ENCODE measurements around the gene PNPT1. TPM values are rescaled to one million over a fixed set of nuclear protein-coding genes. Genes with fewer than 3 reads are reported as not detected.
"Not testable (repeated sequence)": the region's sequence is repeated elsewhere in the genome, so short reads cannot be mapped to it uniquely, and the experiment has no call there.

Gene PNPT1
- total RNA-seq: 10 to 100 TPM; 28.5 to 29.5 TPM
- polyA plus RNA-seq: 10 to 100 TPM; 21.3 to 26.2 (median 24.1) TPM
- 25.6 to 227 (median 55.7) reads per million in 6 experiments for total RNA-seq

DNA sequence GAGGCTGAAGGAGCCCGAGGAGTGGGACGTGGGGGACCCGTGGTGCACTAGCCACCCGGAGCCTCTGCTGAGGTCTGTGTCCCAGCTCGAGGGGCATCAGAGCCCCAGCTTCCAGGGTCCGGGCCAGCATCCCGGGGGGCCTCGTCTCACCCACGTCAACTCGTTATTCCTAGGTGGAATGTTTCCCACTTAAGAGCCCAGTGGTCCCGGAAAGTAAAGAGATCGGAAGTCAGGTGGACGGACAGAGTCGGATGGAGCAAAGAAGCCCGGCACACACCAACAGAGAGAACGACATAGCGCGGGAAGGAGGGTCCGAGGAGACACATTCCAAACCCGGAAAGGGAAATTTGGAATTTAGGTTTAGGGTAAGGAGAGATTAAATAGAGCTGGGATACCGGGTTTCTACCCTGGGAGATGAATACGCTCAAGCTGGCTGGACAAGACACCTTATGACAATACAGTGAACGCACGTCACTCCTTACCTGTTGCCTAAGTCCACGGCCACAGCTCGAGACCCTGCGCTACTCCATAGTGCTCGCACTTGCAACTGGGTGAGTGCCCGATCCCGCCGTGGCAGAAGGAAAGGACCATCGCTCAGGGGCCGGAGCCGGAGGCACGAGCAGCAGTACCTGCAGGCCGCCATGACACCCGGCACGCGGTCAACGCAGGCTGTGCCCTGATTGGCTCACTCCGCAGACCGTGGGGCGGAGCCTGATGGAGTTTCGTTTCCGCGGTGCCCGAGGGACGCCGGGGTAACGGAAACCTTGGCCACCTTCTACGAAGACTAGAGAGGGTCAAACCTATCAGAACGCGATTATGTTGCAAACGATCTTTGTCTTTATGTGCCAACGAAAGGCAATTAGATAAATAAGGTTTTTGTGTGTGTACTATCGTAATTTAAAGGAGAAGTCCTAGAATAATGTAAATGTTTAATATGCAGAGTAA, at the start of gene PNPT1:
Gene PNPT1, minus strand, starts transcription at position 664 of the 945 bp plus-strand sequence. Its CDS starts 21 bp downstream, at position 643.
- peak; percentile 100 for ATAC-seq
- Mint-ChIP-seq H3K4me3 (peak within 1 kb of the TSS; percentile 94 to 98 (median 97)), H3K27ac (peak within 1 kb of the TSS; percentile 91 to 99 (median 96)), H3K4me1 (peaks cover 17 to 44% (median 36%) of the 10 kb centered on the region in 4 donors), H3K9me3 (no peaks in the 10 kb centered on the region), H3K27me3 (peaks cover 0 to 1% (median 0%) of the 10 kb centered on the region in 5 donors), H3K36me3 (peaks cover 0 to 15% (median 14%) of the 10 kb centered on the region in 3 donors)
- POLR2A ChIA-PET: interaction anchor here (0.6 to 1.9 kb wide), 2 partner anchors 76 to 174 kb away, joined by 4 to 7 read pairs; partner anchors contain the start of genes CFAP36 and PPP4R3B
- DNase-seq: peak; percentile 81 to 95 (median 90)

DNA sequence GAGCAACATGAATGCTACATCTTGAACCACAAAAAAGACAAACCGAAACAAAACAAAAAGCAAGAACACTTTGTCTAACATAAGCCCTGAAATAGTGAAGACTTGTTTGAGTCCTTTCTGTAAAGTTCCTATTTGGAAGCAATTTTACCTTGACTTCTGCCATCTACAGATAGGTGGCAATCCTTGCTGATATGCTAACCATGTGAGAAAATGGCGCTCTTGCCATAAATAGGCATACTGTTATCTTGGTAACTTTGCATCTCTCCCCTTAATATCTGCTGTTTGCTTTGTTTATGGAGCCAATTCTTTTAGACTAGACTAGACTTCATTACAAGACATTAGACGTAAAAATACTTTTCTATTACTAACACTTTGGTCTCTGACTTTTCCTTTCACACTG, 49.4 kb upstream of the PNPT1 start:
- peaks cover 11 to 38% (median 30%) of the 10 kb centered on the region in 5 donors for H3K27me3 Mint-ChIP-seq
- no peak overlapping the region for H3K4me3 Mint-ChIP-seq
- no peak for ATAC-seq
- POLR2A ChIA-PET: no interaction called here
- no peak for DNase-seq
- no peaks in the 10 kb centered on the region for H3K4me1 Mint-ChIP-seq
- H3K36me3 Mint-ChIP-seq: no peaks in the 10 kb centered on the region
- no peak overlapping the region for H3K27ac Mint-ChIP-seq
- peaks cover 0 to 2% (median 0%) of the 10 kb centered on the region in 9 donors for H3K9me3 Mint-ChIP-seq

DNA sequence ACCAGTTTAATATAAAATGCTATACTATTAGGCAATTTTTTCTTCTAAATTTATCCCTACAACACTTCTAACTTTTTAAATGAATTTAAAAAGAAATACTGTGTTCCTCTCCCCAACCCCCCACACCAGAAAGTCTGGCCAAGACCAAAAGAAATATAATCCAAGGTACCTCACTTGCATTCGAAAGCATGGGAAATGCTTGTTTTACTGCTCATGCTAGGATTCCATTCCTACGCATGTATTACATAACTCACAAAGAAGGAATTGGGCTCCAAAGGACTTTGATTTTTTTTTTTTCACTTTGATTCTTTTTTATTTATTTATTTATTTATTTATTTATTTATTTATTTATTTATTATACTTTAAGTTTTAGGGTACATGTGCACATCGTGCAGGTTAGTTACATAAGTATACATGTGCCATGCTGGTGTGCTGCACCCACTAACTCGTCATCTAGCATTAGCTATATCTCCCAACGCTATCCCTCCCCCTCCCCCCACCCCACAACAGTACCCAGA, 42.4 kb upstream of the PNPT1 start:
- ATAC-seq, DNase-seq, H3K4me1 Mint-ChIP-seq, H3K36me3 Mint-ChIP-seq, H3K27me3 Mint-ChIP-seq, H3K4me3 Mint-ChIP-seq, POLR2A ChIA-PET, H3K9me3 Mint-ChIP-seq, H3K27ac Mint-ChIP-seq: not testable (repeated sequence)

DNA sequence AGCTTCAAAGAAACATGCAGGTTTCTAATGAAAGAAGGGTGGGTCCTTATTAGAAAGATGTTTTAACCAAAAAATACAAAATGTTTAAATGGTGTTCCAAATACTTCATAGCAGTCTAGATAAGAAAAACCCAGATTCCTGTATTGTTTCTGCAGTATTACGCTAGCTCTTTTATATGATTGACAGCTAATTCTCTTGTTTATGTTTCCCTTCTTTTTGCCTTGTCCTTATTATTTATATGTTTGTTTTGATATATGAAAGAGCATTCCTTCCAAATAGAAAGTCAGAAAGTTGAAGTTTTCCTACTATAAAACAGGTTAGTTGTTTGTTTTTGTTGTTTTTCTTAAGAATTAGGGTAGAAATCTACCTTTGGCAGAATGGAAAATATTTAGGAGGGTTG, 41.1 kb upstream of the PNPT1 start:
- DNase-seq: no peak
- POLR2A ChIA-PET: no interaction called here
- ATAC-seq: no peak
- Mint-ChIP-seq H3K4me1 (no peaks in the 10 kb centered on the region), H3K27ac (no peak overlapping the region), H3K9me3 (peaks cover 0 to 5% (median 0%) of the 10 kb centered on the region in 9 donors), H3K36me3 (no peaks in the 10 kb centered on the region), H3K4me3 (no peak overlapping the region), H3K27me3 (peaks cover 0 to 5% (median 2%) of the 10 kb centered on the region in 5 donors)

DNA sequence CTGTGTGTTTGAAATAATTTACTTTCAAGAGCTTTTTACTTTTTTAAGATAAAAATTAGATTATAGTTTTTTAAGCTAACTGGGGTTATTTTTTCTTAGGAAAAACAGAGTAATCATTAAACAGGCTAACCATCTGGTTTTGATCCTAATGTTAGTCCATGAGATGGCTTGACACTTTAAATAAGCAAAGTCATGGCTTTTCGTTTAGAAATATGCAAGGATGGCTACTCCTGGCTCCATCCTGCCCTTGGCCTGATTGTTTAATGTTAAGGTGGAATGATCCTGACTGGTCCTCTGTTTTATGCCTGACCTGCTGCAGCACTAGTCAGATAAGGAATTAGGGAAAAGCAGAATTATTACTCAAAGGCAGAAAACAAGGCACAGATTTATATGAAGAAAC, 39.7 kb upstream of the PNPT1 start:
- Mint-ChIP-seq H3K27me3 (peaks cover 0 to 5% (median 2%) of the 10 kb centered on the region in 5 donors), H3K27ac (no peak overlapping the region), H3K4me1 (no peaks in the 10 kb centered on the region), H3K9me3 (peaks cover 0 to 5% (median 0%) of the 10 kb centered on the region in 9 donors), H3K36me3 (no peaks in the 10 kb centered on the region), H3K4me3 (no peak overlapping the region)
- no peak for ATAC-seq
- POLR2A ChIA-PET: no interaction called here
- no peak for DNase-seq

DNA sequence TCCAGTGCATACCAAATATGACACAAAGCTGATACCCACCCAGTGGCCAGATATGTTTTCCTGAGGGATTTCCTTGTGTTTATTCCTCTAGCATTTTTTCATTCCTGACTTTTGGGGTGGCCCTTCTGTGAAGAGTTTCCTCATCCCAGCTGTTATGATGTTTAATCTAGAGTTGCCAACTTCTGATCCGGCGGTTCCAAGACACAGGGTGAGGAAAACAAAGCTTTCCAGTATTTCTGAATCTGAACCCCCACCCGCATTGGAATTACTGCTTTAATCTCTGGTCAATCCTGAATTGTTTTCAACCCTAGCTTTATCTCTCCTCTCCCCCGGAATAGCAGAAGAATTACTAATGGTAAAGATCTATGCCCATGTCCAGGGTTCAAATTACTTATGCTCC, 39.2 kb upstream of the PNPT1 start:
- DNase-seq (no peak), ATAC-seq (no peak)
- POLR2A ChIA-PET: no interaction called here
- Mint-ChIP-seq H3K36me3 (no peaks in the 10 kb centered on the region), H3K27ac (no peak overlapping the region), H3K4me1 (no peaks in the 10 kb centered on the region), H3K4me3 (no peak overlapping the region), H3K27me3 (peaks cover 0 to 5% (median 2%) of the 10 kb centered on the region in 5 donors), H3K9me3 (peaks cover 0 to 3% (median 0%) of the 10 kb centered on the region in 9 donors)

DNA sequence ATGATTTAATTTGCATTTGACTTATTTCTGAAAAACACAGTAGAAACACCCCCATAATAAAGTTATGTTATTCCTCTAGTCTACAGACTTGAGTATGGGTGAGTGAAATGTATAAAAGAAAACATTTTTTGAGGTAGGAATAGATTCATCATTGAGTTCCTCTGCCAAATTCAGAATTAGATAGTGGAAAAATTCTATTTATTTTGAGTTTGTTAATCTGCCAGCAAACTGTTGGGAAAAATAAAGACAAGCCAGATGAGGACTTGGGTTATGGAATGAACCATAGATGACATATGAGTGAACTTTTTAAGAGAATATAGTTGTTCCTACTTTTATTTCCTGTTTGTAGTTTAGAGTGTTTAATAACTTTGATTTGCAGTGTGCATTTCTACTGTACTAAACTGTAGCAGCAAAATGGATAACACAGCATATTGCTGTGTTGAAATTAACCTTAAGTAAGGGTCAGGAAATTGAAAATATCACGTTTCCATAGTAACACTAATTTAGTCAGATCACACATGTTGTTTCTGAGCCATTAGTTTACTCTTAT, 35.6 kb upstream of the PNPT1 start:
- POLR2A ChIA-PET: no interaction called here
- Mint-ChIP-seq H3K4me1 (no peaks in the 10 kb centered on the region), H3K4me3 (no peak overlapping the region), H3K27ac (no peak overlapping the region), H3K9me3 (no peaks in the 10 kb centered on the region), H3K27me3 (peaks cover 0 to 9% (median 2%) of the 10 kb centered on the region in 5 donors), H3K36me3 (no peaks in the 10 kb centered on the region)
- ATAC-seq: no peak
- no peak for DNase-seq

DNA sequence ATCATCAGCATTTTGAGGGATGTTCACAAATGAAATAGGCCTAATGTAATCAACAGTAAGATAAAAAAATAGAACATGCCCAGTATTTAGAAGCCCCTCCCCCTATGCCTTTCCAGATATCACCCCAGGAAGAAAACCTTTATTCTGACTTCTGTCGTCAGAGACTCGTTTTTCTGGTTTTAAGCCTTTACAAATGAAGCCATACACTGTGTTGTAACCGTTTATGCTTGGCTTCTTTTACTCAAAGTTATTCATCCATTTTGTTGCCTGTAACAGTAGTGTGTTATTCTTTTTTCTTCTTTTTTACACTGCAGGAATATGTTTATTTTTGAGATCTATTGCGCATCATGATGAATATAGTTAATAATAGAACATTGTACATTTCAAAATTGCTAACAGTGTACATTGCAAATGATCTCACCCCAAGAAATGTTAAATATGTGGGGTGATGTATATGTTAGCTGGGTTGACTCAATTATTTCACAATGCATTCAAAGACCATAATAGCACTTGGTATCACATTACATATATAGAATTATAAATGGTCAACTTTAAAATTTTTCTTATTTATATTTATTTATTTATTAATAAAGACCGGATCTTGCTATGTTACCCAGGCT, 28.1 kb upstream of the PNPT1 start:
- ATAC-seq (no peak), DNase-seq (no peak)
- no peak overlapping the region for H3K4me3 Mint-ChIP-seq
- no peaks in the 10 kb centered on the region for H3K9me3 Mint-ChIP-seq
- H3K36me3 Mint-ChIP-seq: no peaks in the 10 kb centered on the region
- H3K4me1 Mint-ChIP-seq: no peaks in the 10 kb centered on the region
- POLR2A ChIA-PET: no interaction called here
- no peak overlapping the region for H3K27ac Mint-ChIP-seq
- H3K27me3 Mint-ChIP-seq: peaks cover 4 to 12% (median 4%) of the 10 kb centered on the region in 5 donors

DNA sequence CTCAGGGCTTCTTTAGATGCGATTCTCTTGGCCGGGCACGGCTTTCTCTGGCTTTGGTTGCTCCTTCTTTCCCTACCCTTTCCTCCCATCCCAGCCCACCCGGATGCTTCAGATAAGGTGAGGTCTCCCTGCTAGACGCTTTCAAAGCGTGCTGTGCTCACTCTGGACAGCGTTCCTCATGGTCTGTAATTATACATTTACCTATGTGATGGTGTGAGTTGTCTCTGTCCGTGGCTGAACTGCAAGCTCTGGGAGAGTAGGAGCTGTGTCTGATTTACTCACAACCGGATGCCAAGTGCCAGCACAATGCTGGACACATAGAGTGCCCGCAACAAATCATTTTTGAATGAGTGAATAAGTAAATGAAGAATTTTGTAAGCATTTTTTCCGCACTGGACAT, 26.8 kb upstream of the PNPT1 start:
- Mint-ChIP-seq H3K36me3 (no peaks in the 10 kb centered on the region), H3K4me3 (no peak overlapping the region), H3K27ac (no peak overlapping the region), H3K27me3 (peaks cover 4 to 13% (median 10%) of the 10 kb centered on the region in 5 donors), H3K4me1 (no peaks in the 10 kb centered on the region), H3K9me3 (no peaks in the 10 kb centered on the region)
- no peak for ATAC-seq
- no peak for DNase-seq
- POLR2A ChIA-PET: no interaction called here

DNA sequence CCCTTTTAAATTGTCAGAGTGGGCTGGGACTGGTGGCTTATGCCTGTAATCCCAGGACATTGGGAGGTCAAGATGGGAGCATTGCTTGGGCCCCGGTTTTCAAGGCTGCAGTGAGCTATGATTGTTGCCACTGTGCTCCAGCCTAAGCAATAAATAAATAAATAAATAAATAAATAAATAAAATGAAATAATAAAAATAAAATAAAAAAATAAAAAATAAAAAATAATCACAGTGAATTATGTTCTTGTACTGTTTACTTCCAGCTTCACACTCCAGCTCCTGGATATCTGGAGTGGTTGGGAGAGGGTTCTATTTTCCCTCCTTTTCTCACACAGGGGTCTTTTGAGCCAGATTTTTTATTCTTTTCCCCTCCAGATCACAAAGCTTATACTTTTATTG, 26.2 kb upstream of the PNPT1 start:
- Mint-ChIP-seq H3K4me1 (no peaks in the 10 kb centered on the region), H3K27me3 (peaks cover 4 to 13% (median 8%) of the 10 kb centered on the region in 5 donors), H3K9me3 (no peaks in the 10 kb centered on the region), H3K27ac (no peak overlapping the region), H3K4me3 (no peak overlapping the region), H3K36me3 (no peaks in the 10 kb centered on the region)
- ATAC-seq (no peak), DNase-seq (no peak)
- POLR2A ChIA-PET: no interaction called here

DNA sequence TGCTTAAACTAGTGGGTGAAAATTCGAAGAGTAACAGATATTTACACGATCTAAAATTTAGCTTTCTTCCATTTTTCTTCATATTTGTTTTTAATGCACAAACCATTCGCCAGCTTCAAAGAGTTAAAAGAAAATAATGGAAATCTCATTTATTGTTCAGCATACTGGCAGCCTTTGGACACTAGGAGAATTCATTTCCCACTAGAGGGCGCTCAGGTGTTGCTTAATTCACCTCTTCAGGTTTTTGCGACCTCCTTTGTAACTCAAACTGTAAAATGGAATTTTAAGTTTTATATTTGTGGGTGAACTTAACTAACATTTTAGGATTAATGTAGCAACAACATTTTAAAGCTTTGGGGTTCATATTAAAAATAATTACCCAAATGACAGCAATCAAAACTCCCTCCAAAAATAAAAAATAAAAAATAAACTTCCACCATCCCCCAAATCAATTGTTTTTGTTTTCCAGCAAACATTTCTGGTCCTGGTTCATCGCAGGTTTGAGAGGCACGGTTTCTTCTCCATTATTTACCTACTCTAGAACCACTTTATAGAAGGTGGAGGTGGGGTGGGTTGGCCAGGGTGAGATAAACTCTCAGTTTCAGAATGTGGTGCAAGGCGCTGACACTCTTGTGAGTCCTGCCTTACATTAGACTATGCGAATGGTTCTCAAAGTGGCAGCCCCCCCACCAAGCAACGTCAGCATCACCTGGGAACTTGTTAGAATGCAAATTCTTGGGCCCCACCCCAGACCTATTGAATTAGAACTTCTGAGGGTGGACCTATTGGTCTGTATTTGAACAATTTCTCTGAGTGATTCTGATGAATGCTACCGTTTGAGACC, 24.7 kb upstream of the PNPT1 start:
- ATAC-seq: peak in 1 of 2 donors; percentile 42
- POLR2A ChIA-PET: no interaction called here
- Mint-ChIP-seq H3K27me3 (peaks cover 0 to 9% (median 6%) of the 10 kb centered on the region in 5 donors), H3K27ac (no peak overlapping the region), H3K36me3 (no peaks in the 10 kb centered on the region), H3K9me3 (no peaks in the 10 kb centered on the region), H3K4me3 (no peak overlapping the region), H3K4me1 (no peaks in the 10 kb centered on the region)
- peak in 6 of 10 donors; percentile 23 to 50 (median 38) for DNase-seq

DNA sequence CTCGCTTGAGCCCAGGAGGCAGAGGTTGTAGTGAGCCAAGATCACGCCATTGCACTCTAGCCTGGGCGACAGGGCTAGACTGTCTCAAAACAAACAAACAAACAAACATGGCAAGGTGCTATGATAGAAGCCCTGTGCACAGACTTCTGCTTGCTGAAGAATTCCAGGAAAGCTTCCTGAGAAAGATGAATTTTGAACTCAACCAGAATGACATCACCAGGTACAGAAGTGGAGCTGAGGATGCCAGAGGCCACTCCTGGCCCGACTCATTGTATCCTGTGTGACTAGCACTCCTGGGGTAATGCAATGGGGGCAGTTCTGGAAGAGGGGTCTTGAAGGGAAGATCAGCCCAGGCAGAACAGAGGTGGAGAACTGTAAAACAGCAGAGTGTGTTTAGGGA, 22.0 kb upstream of the PNPT1 start:
- H3K36me3 Mint-ChIP-seq: no peaks in the 10 kb centered on the region
- no peaks in the 10 kb centered on the region for H3K9me3 Mint-ChIP-seq
- ATAC-seq (no peak), DNase-seq (no peak)
- POLR2A ChIA-PET: no interaction called here
- H3K27me3 Mint-ChIP-seq: peaks cover 0 to 12% (median 8%) of the 10 kb centered on the region in 5 donors
- H3K27ac Mint-ChIP-seq: no peak overlapping the region
- H3K4me1 Mint-ChIP-seq: no peaks in the 10 kb centered on the region
- H3K4me3 Mint-ChIP-seq: no peak overlapping the region

Data from naive thymus-derived CD8-positive, alpha-beta T cell (primary cell).